ENCODE data around the gene SGIP1. TPM values are rescaled to one million over a fixed set of nuclear protein-coding genes. Genes with fewer than 3 reads are reported as not detected.

Gene SGIP1
- total and polyA plus RNA-seq, 2 of the 8 experiments (the other 6 are each of a cell fraction or from before 2014, with no cell fraction given) = 1.4 to 2.1 TPM

DNA sequence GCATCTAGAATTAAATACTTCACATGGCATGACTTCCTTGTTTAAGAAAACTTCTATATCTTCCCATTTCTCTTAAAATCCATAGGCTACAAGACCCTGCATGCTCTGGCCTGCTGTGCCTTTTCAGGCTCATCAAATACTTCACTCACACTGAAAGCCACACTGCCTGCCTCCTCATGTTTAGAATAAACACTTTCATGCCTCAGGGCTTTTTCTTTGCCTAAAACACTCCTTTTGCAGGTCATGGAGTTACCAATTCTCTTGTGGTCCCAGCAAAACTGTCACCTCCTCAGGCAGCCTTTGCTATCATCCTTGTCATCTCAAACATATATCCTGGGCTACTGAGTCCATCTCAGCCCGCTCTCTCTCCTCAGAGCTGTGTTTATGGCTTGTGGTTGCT, 5.5 kb downstream of the SGIP1 start:
- no peak overlapping the region for H3K23ac ChIP-seq (ENCODE audit: insufficient read length)
- 94% methylated on average over 1 of the region's 1 CpG; no CpG with 5 or more reads in 1 of the 2 experiments for WGBS, 2 experiments (ENCODE audit: extremely low coverage in 1 of 2, insufficient coverage in 1 of 2, insufficient read length in 1 of 2, insufficient replicate concordance in 2 of 2, low coverage in 1 of 2, low lambda C conversion rate in 2 of 2, missing lambda C conversion rate in 1 of 2)
- FAIRE-seq (no peak), DNase-seq (ENCODE audit: low read depth in 1 of 2, low spot score in 2 of 2) (no peak)
- ChIA-PET CTCF (ENCODE audit: partially characterized antibody) (interaction anchor here (1.6 kb wide), 1 partner anchor 36 kb away, joined by 5 read pairs; no protein-coding TSS in a partner anchor), POLR2A (ENCODE audit: partially characterized antibody) (no interaction called here)
- H4K91ac ChIP-seq (replicated peaks; ENCODE audit: insufficient read length, low read length) = no peak overlapping the region
- no peaks in the 10 kb centered on the region; the same call in 1 of the 2 replicates for H3K23me2 ChIP-seq (ENCODE audit: low read depth, low read length)
- H3K79me1 ChIP-seq (ENCODE audit: low read depth, low read length) = no peaks in the 10 kb centered on the region; the same call in 1 of the 2 replicates
- H3K36me3 ChIP-seq (ENCODE audit: control insufficient read depth in 2 of 4, insufficient read depth in 4 of 4, low read length in 3 of 4) = no peaks in the 10 kb centered on the region
- H3K56ac ChIP-seq (replicated peaks; ENCODE audit: insufficient read length, low read depth, low read length) = no peak overlapping the region
- H4K5ac ChIP-seq (ENCODE audit: insufficient read length, low read depth, low read length) = no peak overlapping the region
- no peak overlapping the region for H3K4ac ChIP-seq (replicated peaks; ENCODE audit: insufficient read length, low read depth, low read length)
- H3K4me3 ChIP-seq (ENCODE audit: extremely low read depth in 1 of 4, insufficient read depth in 2 of 4, low read depth in 3 of 4, low read length in 4 of 4) = no peak overlapping the region
- no peak overlapping the region for H3K9ac ChIP-seq (replicated peaks in 1 of 4; ENCODE audit: extremely low read depth in 1 of 4, low read depth in 3 of 4, low read length in 3 of 4)
- no peak overlapping the region; the same call in 1 of the 2 replicates for H2BK12ac ChIP-seq (ENCODE audit: low read depth, low read length)
- no peaks in the 10 kb centered on the region for H4K20me1 ChIP-seq (replicated peaks in 1 of 2; ENCODE audit: control insufficient read depth in 1 of 2, insufficient read depth in 2 of 2, low read length in 2 of 2)
- H3K27me3 ChIP-seq (replicated peaks in 1 of 4; ENCODE audit: control insufficient read depth in 3 of 4, extremely low read depth in 1 of 4, insufficient read depth in 3 of 4, low read length in 3 of 4) = no peaks in the 10 kb centered on the region
- H3K27ac ChIP-seq (ENCODE audit: low read depth, low read length) = no peak overlapping the region
- no peak overlapping the region for H3K4me2 ChIP-seq (ENCODE audit: insufficient read depth in 1 of 2, low read depth in 2 of 2, low read length in 2 of 2)
- no peak overlapping the region for H2BK5ac ChIP-seq (ENCODE audit: low read depth, low read length)
- H3K9me3 ChIP-seq (ENCODE audit: insufficient read depth in 2 of 2, low read depth in 1 of 2, low read length in 1 of 2) = no peaks in the 10 kb centered on the region
- H3K4me1 ChIP-seq (replicated peaks in 1 of 4; ENCODE audit: control insufficient read depth in 3 of 4, insufficient read depth in 4 of 4, low read length in 3 of 4) = peaks cover 0 to 7% (median 3%) of the 10 kb centered on the region in 4 experiments; a peak in 4 of 7 replicates
- H2AFZ ChIP-seq (ENCODE audit: low read length) = 0 out of 2 replicates have a peak overlapping the region, but pooled peaks have one; percentile 45
- no peak overlapping the region for H3K18ac ChIP-seq (ENCODE audit: extremely low read depth, low read length)
- no peaks in the 10 kb centered on the region for H3K79me2 ChIP-seq (ENCODE audit: control insufficient read depth in 1 of 2, insufficient read depth in 2 of 2, low read length in 2 of 2)
- H4K8ac ChIP-seq (ENCODE audit: extremely low read depth, insufficient read depth, low read length) = no peak overlapping the region
- H2BK20ac ChIP-seq (ENCODE audit: low read length) = no peak overlapping the region
- H2BK15ac ChIP-seq (ENCODE audit: low read length) = no peak overlapping the region
- no peak overlapping the region for H3K14ac ChIP-seq (ENCODE audit: insufficient read length)
- no peak overlapping the region for H2AK5ac ChIP-seq (ENCODE audit: low read depth, low read length)
- H2BK120ac ChIP-seq (replicated peaks; ENCODE audit: low read depth, low read length) = no peak overlapping the region
- TF ChIP-seq POU5F1 (IDR thresholded peaks at IDR 0.05; ENCODE audit: low read depth, low read length) = no peak
- no peak for TF ChIP-seq POLR2AphosphoS5 (IDR thresholded peaks at IDR 0.05; ENCODE audit: low read depth, low read length)
- TF ChIP-seq, protein P1, sequence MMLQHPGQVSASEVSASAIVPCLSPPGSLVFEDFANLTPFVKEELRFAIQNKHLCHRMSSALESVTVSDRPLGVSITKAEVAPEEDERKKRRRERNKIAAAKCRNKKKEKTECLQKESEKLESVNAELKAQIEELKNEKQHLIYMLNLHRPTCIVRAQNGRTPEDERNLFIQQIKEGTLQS (IDR thresholded peaks at IDR 0.05; ENCODE audit: insufficient read depth, low read depth, low read length) = no peak
- TF ChIP-seq KDM5A (IDR thresholded peaks at IDR 0.05; ENCODE audit: low read length) = no peak
- no peak for TF ChIP-seq SP4 (IDR thresholded peaks at IDR 0.05; ENCODE audit: low read length)
- no peak for TF ChIP-seq CREB1 (IDR thresholded peaks at IDR 0.05)
- TF ChIP-seq RAD21 (IDR thresholded peaks at IDR 0.05 in 1 of 2, conservative IDR thresholded peaks at IDR 0.05 in 1 of 2; ENCODE audit: low read depth in 2 of 2, low read length in 2 of 2) = no peak
- TF ChIP-seq SIN3A (conservative IDR thresholded peaks at IDR 0.05 in 1 of 2, IDR thresholded peaks at IDR 0.05 in 1 of 2; ENCODE audit: low read depth in 1 of 2, low read length in 2 of 2) = no peak
- no peak for TF ChIP-seq RFX5 (IDR thresholded peaks at IDR 0.05; ENCODE audit: borderline replicate concordance, low read depth, low read length)
- TF ChIP-seq, protein P2, sequence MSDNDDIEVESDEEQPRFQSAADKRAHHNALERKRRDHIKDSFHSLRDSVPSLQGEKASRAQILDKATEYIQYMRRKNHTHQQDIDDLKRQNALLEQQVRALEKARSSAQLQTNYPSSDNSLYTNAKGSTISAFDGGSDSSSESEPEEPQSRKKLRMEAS (IDR thresholded peaks at IDR 0.05) = no peak
- TF ChIP-seq GABPA (IDR thresholded peaks at IDR 0.05; ENCODE audit: borderline replicate concordance, insufficient read depth, low read length) = no peak
- TF ChIP-seq SIRT6 (IDR thresholded peaks at IDR 0.05; ENCODE audit: low read length) = no peak
